ENCODE data around the gene C1orf52.

- TF ChIP-seq HDAC2 (IDR thresholded peaks at IDR 0.05) (no peak), EP300 (IDR thresholded peaks at IDR 0.05) (no peak), MAX (IDR thresholded peaks at IDR 0.05) (no peak), EHMT2 (IDR thresholded peaks at IDR 0.05; ENCODE audit: low read depth) (no peak)
- TF ChIP-seq, protein P1, sequence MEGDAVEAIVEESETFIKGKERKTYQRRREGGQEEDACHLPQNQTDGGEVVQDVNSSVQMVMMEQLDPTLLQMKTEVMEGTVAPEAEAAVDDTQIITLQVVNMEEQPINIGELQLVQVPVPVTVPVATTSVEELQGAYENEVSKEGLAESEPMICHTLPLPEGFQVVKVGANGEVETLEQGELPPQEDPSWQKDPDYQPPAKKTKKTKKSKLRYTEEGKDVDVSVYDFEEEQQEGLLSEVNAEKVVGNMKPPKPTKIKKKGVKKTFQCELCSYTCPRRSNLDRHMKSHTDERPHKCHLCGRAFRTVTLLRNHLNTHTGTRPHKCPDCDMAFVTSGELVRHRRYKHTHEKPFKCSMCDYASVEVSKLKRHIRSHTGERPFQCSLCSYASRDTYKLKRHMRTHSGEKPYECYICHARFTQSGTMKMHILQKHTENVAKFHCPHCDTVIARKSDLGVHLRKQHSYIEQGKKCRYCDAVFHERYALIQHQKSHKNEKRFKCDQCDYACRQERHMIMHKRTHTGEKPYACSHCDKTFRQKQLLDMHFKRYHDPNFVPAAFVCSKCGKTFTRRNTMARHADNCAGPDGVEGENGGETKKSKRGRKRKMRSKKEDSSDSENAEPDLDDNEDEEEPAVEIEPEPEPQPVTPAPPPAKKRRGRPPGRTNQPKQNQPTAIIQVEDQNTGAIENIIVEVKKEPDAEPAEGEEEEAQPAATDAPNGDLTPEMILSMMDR (IDR thresholded peaks at IDR 0.05): no peak
Measured at GRCh38 chr1:85300140-85300539, 40.7 kb upstream of the C1orf52 start.

Data from A549 (cell line).